ENCODE data around the gene ENO1. TPM values are rescaled to one million over a fixed set of nuclear protein-coding genes. Genes with fewer than 3 reads are reported as not detected.
A peak's percentile ranks its signal among the peaks of the same experiment; 100 is the strongest.

Gene ENO1
- total and polyA plus RNA-seq, 9 of the 15 experiments (the other 6 are each of a cell fraction or from before 2014, with no cell fraction given): 2,249 to 7,472 (median 2,868) TPM

- BruUV-seq (replicated peaks): no TSS peak
- intact Hi-C loops (cut with micrococcal nuclease): no loop called here
- no peak overlapping the region for H2AFZ ChIP-seq (ENCODE audit: low read depth, low read length)
- no peak overlapping the region for H3K27ac ChIP-seq (ENCODE audit: extremely low read depth, low read depth, low read length)
- no peaks in the 10 kb centered on the region for H4K20me1 ChIP-seq (replicated peaks; ENCODE audit: control insufficient read depth, insufficient read depth, low read length)
- FAIRE-seq: peak; percentile 69
- no peaks in the 10 kb centered on the region for H3K36me3 ChIP-seq (ENCODE audit: control insufficient read depth, insufficient read depth, low read length)
- H3K4me2 ChIP-seq (ENCODE audit: insufficient read depth, low read length): no peak overlapping the region
- TF ChIP-seq CTCFL (IDR thresholded peaks at IDR 0.05; ENCODE audit: borderline replicate concordance, insufficient read depth, low read depth, low read length, poor library complexity, severe bottlenecking) (peak; percentile 24), NFIC (IDR thresholded peaks at IDR 0.05) (peak; percentile 36), GTF2B (IDR thresholded peaks at IDR 0.05; ENCODE audit: extremely low read depth, insufficient read length) (no peak), CTCF (IDR thresholded peaks at IDR 0.05 in 2 of 3, conservative IDR thresholded peaks at IDR 0.05 in 1 of 3; ENCODE audit: insufficient read depth in 2 of 3, low read depth in 1 of 3, low read length in 3 of 3) (peak; percentile 33 to 49 (median 48); a peak in 3 of 6 replicates), ZBTB12 (CRISPR knock-in tag; IDR thresholded peaks at IDR 0.05) (no peak)
- H3K4me3 ChIP-seq: no peak overlapping the region
- ATAC-seq: peak; percentile 60
- POLR2A ChIA-PET: interaction anchor here (0.6 to 1.9 kb wide), 2 partner anchors 14 to 95 kb away, joined by 3 to 6 read pairs; no protein-coding TSS in a partner anchor
- no peak overlapping the region for H3K9ac ChIP-seq (ENCODE audit: insufficient read depth in 1 of 2, low read depth in 2 of 2, low read length in 2 of 2)
- H3K4me1 ChIP-seq (replicated peaks in 1 of 2; ENCODE audit: control insufficient read depth in 2 of 2, insufficient read depth in 2 of 2, low read length in 2 of 2): peaks cover 8 to 11% of the 10 kb centered on the region in 2 experiments; a peak in 3 of 5 replicates
- in situ Hi-C loops (cut with MboI): no loop called here
- no peaks in the 10 kb centered on the region for H3K9me3 ChIP-seq (replicated peaks; ENCODE audit: control insufficient read depth, insufficient read depth, low read depth, low read length)
- CTCF ChIA-PET (ENCODE audit: low intra/inter-chr PET ratio): no interaction called here
- no peak for DNase-seq (ENCODE audit: extremely low read depth in 1 of 4, low spot score in 3 of 4)
- no peaks in the 10 kb centered on the region for H3K9me1 ChIP-seq (ENCODE audit: control insufficient read depth, insufficient read depth, low read length)
- no peaks in the 10 kb centered on the region for H3K79me2 ChIP-seq (ENCODE audit: control insufficient read depth, insufficient read depth, low read length)
- WGBS (ENCODE audit: insufficient coverage, low coverage, missing lambda C conversion rate): 48% methylated on average over 4 of the region's 4 CpGs
- H3K27me3 ChIP-seq (ENCODE audit: control insufficient read depth in 2 of 2, insufficient read depth in 2 of 2, low read length in 2 of 2): no peaks in the 10 kb centered on the region
These were observed 47.1 kb downstream of the ENO1 start for GRCh38 chr1:8831340-8831739.
